Transverse colon (tissue), 4 donors: ENCODE data around the gene CACNA1G. TPM values are rescaled to one million over a fixed set of nuclear protein-coding genes. Genes with fewer than 3 reads are reported as not detected.

Source experiments
- DNase-seq: peaks from one replicate; pipeline ENCODE4 v3.0.0-alpha.2; 2019
- H3K27ac ChIP-seq, 4 donors: fragments of 200-600 bp; sonication (generic); 2 replicates each; pipeline ENCODE4 v1.5.1; 2016 to 2018; ENCODE audit warnings: inconsistent platforms in 4 of 4
- H3K27me3 ChIP-seq: fragments of 200-600 bp; sonication (generic); 2 replicates; pipeline ENCODE4 v1.5.1; 2017; ENCODE audit warnings: inconsistent platforms
- H3K36me3 ChIP-seq, 4 donors: fragments of 200-600 bp; sonication (generic); 2 replicates each; pipeline ENCODE4 v1.5.1; 2017 to 2019; ENCODE audit warnings: inconsistent platforms in 4 of 4
- H3K4me1 ChIP-seq, 4 donors: fragments of 200-600 bp; sonication (generic); 2 replicates each; pipeline ENCODE4 v1.5.1; 2017 to 2020; ENCODE audit warnings: inconsistent platforms in 4 of 4
- H3K4me3 ChIP-seq, 4 donors: fragments of 200-600 bp; sonication (generic); 1 replicate in 1 of 4; 2 replicates in 3 of 4; pipeline versions ENCODE4 v1.5.1 to v1.6.1; 2017 to 2019; ENCODE audit warnings: inconsistent platforms in 4 of 4
- H3K9me3 ChIP-seq, 2 donors: fragments of 200-600 bp; sonication (generic); 2 replicates each; pipeline ENCODE4 v1.5.1; 2017 to 2019; ENCODE audit warnings: inconsistent platforms in 2 of 2
- EP300 ChIP-seq: sonication (generic); formaldehyde crosslinking; IDR thresholded peaks from one replicate; pipeline ENCODE4 v1.6.1; 2017; ENCODE audit warnings: antibody characterized with exemption, low read depth
- POLR2A ChIP-seq: fragments of 450-650 bp; IDR thresholded peaks from one replicate; pipeline ENCODE4 v1.6.1; 2016; ENCODE audit warnings: antibody characterized with exemption, mild to moderate bottlenecking, moderate library complexity
- POLR2AphosphoS5 ChIP-seq, 3 donors: sonication (generic); formaldehyde crosslinking; IDR thresholded peaks; one replicate each; pipeline ENCODE4 v1.6.1; 2016; ENCODE audit warnings: antibody characterized with exemption in 3 of 3
- WGBS, 2 donors: methylation state at CpG; one replicate each; pipeline ENCODE4 v1.1.5; 2018; ENCODE audit warnings: low coverage in 1 of 2; 5-methylcytosine and 5-hydroxymethylcytosine counted together
- in situ Hi-C, 4 donors: fragments of 200-750 bp; cut with MboI; loops; one replicate each; pipeline versions ENCODE4 v1.15.0 to v1.15.1; 2017; ENCODE audit warnings: low sequenced_read_pairs in 3 of 4, low pct_ligation_motif_present in 1 of 4, low pct_unique_long_range_greater_than_20kb in 1 of 4
- intact Hi-C: fragments of 100-400 bp; cut with DNase I; formaldehyde crosslinking; loops from one replicate; pipeline ENCODE4 v1.15.1; 2023; ENCODE audit warnings: low total_unique reads
- total RNA-seq, 4 donors: library from RNA; depleted of rRNA; stranded (reverse); fragments of >200 nt; gene quantifications; one replicate each; pipeline ENCODE4 v1.1.0, GENCODE V29; 2016
- TF ChIP-seq, protein P1 (sequence below), 5 experiments: fragments of 200-600 bp in 3 of 5; fragments of 450-650 bp in 2 of 5; sonication (generic) in 3 of 5; IDR thresholded peaks; 1 replicate in 2 of 5; 2 replicates in 3 of 5; pipeline ENCODE4 v1.5.1; 2016 to 2017; ENCODE audit warnings: antibody characterized with exemption in 5 of 5, inconsistent platforms in 3 of 5, mild to moderate bottlenecking in 2 of 5, moderate library complexity in 1 of 5

The CACNA1G gene
- total RNA-seq, 4 donors from 2014 or later: 0.14 TPM; not detected in 3

DNA sequence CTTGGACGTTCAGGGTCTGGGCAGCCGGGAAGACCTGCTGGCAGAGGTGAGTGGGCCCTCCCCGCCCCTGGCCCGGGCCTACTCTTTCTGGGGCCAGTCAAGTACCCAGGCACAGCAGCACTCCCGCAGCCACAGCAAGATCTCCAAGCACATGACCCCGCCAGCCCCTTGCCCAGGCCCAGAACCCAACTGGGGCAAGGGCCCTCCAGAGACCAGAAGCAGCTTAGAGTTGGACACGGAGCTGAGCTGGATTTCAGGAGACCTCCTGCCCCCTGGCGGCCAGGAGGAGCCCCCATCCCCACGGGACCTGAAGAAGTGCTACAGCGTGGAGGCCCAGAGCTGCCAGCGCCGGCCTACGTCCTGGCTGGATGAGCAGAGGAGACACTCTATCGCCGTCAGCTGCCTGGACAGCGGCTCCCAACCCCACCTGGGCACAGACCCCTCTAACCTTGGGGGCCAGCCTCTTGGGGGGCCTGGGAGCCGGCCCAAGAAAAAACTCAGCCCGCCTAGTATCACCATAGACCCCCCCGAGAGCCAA, 65.6 kb downstream of the CACNA1G start:
- no peak overlapping the region for H3K27ac ChIP-seq
- H3K9me3 ChIP-seq: no peaks in the 10 kb centered on the region
- in situ Hi-C loops: loop anchor here in 1 of 4 donors (10.0 kb wide), 1 partner anchor 81 kb away; the partner anchor contains the start of gene SPATA20
- peaks cover 3 to 39% (median 28%) of the 10 kb centered on the region in 4 donors for H3K4me1 ChIP-seq
- peaks cover 3% of the 10 kb centered on the region for H3K27me3 ChIP-seq
- WGBS, 2 donors: 56% methylated on average over 13 of the region's 19 CpGs; no CpG with 5 or more reads in 1 of the 2 donors
- TF ChIP-seq POLR2A (no peak), POLR2AphosphoS5 (IDR thresholded peaks at IDR 0.05) (no peak), EP300 (no peak)
- TF ChIP-seq, protein P1, sequence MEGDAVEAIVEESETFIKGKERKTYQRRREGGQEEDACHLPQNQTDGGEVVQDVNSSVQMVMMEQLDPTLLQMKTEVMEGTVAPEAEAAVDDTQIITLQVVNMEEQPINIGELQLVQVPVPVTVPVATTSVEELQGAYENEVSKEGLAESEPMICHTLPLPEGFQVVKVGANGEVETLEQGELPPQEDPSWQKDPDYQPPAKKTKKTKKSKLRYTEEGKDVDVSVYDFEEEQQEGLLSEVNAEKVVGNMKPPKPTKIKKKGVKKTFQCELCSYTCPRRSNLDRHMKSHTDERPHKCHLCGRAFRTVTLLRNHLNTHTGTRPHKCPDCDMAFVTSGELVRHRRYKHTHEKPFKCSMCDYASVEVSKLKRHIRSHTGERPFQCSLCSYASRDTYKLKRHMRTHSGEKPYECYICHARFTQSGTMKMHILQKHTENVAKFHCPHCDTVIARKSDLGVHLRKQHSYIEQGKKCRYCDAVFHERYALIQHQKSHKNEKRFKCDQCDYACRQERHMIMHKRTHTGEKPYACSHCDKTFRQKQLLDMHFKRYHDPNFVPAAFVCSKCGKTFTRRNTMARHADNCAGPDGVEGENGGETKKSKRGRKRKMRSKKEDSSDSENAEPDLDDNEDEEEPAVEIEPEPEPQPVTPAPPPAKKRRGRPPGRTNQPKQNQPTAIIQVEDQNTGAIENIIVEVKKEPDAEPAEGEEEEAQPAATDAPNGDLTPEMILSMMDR (IDR thresholded peaks at IDR 0.05): peak; percentile 46 to 73 (median 58)
- no peak overlapping the region for H3K4me3 ChIP-seq
- no peaks in the 10 kb centered on the region for H3K36me3 ChIP-seq
- DNase-seq: peak; percentile 71
- intact Hi-C loops: loop anchor here (5.0 kb wide), 1 partner anchor 79 kb away; the partner anchor contains the start of gene SPATA20

DNA sequence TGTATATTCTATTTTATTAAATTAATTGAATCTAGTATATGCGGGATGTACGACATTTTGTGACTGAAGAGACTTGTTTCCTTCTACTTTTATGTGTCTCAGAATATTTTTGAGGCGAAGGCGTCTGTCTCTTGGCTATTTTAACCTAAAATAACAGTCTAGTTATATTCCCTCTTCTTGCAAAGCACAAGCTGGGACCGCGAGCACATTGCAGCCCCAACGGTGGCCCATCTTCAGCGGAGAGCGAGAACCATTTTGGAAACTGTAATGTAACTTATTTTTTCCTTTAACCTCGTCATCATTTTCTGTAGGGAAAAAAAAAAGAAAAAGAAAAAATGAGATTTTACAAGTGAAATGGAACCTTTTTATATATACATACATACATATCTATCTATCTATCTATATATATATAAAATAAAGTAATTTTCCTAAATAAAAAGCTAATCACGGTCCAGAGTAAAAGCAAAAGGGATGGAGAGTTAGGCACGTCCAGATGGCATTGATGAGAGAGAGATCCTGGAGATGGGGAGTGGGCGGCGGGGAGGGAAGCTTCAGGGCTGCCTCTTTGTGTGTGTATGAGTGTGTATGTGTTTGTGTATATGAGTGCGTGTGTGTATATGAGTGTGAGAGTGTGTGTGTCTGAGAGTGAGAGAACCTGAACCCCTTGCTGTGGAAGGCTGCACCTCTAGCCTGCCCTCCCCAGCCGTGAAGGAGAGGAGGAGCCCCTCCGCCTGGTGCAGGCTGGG, 66.7 kb downstream of the CACNA1G start:
- peaks cover 3% of the 10 kb centered on the region for H3K27me3 ChIP-seq
- TF ChIP-seq EP300 (no peak), POLR2AphosphoS5 (IDR thresholded peaks at IDR 0.05) (no peak), POLR2A (no peak)
- TF ChIP-seq, protein P1 (IDR thresholded peaks at IDR 0.05): no peak
- WGBS, 2 donors: 85 to 86% methylated on average over 13 to 17 of the region's 17 CpGs
- intact Hi-C loops (loop anchor here (5.0 kb wide), 1 partner anchor 80 kb away; the partner anchor contains the start of gene SPATA20), in situ Hi-C loops (loop anchor here in 1 of 4 donors (10.0 kb wide), 1 partner anchor 82 kb away; the partner anchor contains the start of gene SPATA20)
- H3K9me3 ChIP-seq: no peaks in the 10 kb centered on the region
- H3K36me3 ChIP-seq: no peaks in the 10 kb centered on the region
- H3K4me1 ChIP-seq: peaks cover 3 to 48% (median 31%) of the 10 kb centered on the region in 4 donors
- H3K27ac ChIP-seq: peak overlapping the region in 1 of 4 donors; percentile 67
- H3K4me3 ChIP-seq: no peak overlapping the region
- no peak for DNase-seq

DNA sequence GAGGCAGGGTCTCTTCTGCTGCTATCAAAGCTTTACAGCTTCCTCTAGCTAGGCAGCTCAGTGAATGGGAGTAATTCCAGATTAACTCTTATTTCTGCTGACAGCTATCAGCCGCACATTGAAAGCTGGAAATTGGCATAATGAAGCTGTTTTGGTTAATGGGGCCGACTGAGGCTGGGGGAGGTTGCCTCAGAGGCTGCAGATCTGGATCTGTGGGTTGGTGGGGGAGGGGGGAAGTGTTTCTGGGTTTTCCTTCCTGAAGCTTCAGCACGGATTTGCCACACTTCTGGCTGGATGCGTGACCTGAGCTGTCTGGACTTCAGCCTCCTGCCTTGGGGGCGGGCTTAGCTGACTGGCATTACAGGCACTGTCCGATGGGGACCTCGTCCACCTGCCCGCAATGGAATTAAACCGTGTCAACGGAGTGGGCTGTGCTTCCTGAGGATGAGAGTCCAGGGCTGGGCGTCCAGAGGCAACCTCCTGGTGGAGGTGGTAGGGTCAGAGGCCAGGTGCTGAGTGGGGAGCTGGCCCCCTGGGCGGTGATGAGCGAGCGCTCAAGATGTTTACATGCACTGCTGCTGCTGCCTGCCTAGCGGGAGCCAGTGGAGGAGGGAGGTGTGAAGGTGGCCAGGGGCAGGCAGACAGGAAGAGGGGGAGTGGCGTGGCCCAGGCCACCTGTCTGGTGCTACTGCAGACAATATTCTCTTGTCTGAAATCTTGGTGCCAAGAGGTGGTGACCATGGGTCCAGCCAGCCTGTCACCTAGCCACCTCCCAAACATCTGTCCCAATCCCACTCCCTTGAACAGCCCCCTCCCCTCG, 67.5 kb downstream of the CACNA1G start:
- 27% methylated on average over 17 of the region's 17 CpGs; no CpG with 5 or more reads in 1 of the 2 donors for WGBS, 2 donors
- DNase-seq: peak; percentile 69
- Histone ChIP-seq H3K4me3 (no peak overlapping the region), H3K4me1 (peaks cover 3 to 48% (median 33%) of the 10 kb centered on the region in 4 donors), H3K36me3 (no peaks in the 10 kb centered on the region), H3K27ac (peak overlapping the region in 3 of 4 donors; percentile 15 to 67 (median 33)), H3K9me3 (no peaks in the 10 kb centered on the region), H3K27me3 (peaks cover 3% of the 10 kb centered on the region)
- in situ Hi-C loops: loop anchor here in 1 of 4 donors (10.0 kb wide), 1 partner anchor 83 kb away; the partner anchor contains the start of gene SPATA20
- TF ChIP-seq POLR2A: no peak
- TF ChIP-seq, protein P1 (IDR thresholded peaks at IDR 0.05): peak in 2 of 5 experiments; percentile 28 to 59
- intact Hi-C loops: loop anchor here (5.0 kb wide), 1 partner anchor 81 kb away; the partner anchor contains the start of gene SPATA20
